GM21529 (cell line): ENCODE results near the gene UHMK1.
"Not testable (repeated sequence)": the region's sequence is repeated elsewhere in the genome, so short reads cannot be mapped to it uniquely, and the experiment has no call there.

Experiments used
- ATAC-seq: cut with Tn5 transposase; IDR thresholded peaks from one replicate; pipeline ENCODE4 v1.9.1; 2021; ENCODE audit not compliant: unreplicated experiment

Gene UHMK1, protein sequence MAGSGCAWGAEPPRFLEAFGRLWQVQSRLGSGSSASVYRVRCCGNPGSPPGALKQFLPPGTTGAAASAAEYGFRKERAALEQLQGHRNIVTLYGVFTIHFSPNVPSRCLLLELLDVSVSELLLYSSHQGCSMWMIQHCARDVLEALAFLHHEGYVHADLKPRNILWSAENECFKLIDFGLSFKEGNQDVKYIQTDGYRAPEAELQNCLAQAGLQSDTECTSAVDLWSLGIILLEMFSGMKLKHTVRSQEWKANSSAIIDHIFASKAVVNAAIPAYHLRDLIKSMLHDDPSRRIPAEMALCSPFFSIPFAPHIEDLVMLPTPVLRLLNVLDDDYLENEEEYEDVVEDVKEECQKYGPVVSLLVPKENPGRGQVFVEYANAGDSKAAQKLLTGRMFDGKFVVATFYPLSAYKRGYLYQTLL

DNA sequence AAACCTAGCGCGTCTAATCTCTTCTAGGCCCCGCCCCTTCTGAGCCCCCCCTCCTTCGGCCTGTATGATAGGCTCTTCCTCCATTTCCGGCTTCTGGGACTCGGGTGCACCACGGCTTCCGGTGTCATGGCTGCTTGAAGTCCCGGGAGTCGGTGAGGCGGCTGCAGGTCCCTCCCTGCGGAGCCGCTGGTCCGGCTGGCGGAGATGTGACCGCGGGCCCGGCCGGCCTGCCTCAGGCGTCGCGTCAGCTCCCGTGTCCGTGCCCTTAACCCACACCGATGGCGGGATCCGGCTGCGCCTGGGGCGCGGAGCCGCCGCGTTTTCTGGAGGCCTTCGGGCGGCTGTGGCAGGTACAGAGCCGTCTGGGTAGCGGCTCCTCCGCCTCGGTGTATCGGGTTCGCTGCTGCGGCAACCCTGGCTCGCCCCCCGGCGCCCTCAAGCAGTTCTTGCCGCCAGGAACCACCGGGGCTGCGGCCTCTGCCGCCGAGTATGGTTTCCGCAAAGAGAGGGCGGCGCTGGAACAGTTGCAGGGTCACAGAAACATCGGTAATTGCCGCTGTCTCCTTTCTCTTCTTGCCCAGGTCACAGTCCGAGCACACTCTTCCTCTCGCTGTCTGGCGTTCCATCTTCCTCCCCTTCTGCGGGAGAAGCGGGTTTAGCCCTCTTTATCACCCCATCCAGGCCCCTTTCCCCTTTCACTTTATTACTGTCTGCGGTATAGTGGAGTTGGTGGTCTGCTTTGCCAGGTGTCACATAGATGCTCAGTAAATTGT is at the start of gene UHMK1:
Gene UHMK1 (plus strand): TSS at position 96 of the 773 bp plus-strand sequence. CDS start 183 bp downstream, at position 279.
- peak; percentile 98 for ATAC-seq

DNA sequence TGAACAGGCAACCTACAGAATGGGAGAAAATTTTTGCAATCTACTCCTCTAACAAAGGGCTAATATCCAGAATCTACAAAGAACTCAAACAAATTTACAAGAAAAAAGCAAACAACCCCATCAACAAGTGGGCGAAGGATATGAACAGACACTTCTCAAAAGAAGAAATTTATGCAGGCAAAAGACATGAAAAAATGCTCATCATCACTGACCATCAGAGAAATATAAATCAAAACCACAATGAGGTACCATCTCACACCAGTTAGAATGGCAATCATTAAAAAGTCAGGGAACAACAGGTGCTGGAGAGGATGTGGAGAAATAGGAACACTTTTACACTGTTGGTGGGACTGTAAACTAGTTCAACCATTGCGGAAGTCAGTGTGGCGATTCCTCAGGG is 43.3 kb upstream of the UHMK1 start:
- ATAC-seq: not testable (repeated sequence)

DNA sequence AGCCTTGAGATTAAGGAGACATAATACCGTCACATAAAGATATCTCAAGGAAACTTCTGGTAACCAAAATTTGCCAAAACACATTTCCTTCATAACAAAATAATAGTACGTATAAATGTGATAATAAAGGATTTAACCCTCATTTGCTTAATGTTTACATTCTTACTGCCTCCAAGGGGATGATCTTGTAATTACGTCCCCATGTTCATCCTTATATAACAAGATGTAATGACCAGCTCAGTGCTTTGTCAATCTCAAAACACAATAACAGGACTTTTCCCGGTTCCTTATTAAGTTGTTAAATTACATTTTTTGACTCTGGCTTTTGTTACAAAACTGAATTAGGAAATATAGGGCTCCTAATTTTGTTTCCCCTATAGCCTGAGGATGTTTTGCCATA is 41.3 kb upstream of the UHMK1 start:
- no peak for ATAC-seq

DNA sequence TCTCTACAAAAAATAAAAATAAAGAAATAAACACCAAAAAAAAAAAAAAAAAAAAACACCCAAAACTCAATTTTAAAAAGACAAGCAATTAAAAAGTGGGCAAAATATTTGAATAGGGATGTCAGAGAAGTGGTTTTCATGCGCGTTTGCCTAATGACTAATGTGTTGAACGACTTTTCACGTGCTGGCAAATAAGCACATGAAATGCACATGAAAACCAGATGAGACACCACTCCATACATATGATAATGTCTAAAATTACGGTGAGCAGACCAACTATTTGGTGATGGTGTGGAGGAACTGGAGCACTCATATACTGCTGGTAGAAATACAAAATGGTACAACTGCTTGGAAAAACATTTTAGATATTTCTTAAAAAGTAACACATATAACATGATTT is 39.4 kb upstream of the UHMK1 start:
- ATAC-seq: no peak

DNA sequence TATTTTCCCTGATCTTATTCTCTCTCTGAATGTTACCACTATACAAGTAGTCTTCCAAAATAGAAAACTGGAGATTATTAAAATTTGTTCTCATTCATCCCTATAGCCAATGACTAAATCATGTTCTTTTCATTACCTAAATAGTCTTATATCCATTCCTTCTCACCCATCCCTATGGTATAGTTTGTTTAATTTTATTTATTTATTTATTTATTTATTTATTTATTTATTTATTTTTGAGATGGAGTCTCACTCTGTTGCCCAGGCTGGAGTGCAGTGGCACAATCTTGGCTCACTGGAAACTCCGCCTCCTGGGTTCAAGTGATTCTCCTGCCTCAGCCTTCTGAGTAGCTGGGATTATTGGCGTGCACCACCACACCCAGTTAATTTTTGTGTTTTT is 35.2 kb upstream of the UHMK1 start:
- not testable (repeated sequence) for ATAC-seq

DNA sequence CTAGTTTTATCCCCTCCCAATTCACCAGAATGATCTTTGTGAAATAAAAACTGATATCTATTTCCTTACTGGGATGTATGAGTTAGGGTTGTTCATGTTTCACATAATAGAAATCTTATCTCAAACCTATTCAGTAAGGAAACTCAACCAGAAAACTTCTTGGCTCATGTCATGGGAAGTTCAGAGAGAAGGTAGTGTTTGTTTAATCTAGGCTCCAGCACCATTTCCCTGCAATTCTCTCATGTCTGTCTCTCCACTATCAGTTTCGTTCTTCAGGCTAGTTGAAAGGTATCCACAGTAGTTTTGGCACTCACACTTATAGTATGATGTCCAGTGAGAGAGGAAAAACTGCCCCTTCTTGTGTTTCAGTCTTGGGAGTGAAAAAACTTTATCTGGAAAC is 34.6 kb upstream of the UHMK1 start:
- ATAC-seq: no peak

DNA sequence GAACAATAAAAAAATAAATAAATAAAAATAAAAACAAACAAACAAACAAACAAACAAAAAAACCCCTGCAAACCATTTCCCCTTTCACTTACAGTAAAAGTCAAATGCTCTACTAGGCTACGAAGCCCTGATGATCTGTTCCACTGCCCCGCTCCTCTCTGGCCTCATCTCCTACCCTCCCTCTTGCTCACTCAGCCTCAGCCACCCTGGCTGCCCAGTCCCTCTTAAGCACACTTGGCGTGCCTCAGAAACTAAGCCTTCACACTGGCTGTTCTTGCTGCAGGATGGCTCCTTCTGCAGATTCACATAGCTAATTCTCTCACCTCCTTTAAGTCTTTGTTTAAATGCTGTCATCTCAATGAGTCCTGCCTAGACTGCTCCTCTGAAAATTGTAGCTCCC is 30.8 kb upstream of the UHMK1 start:
- no peak for ATAC-seq

DNA sequence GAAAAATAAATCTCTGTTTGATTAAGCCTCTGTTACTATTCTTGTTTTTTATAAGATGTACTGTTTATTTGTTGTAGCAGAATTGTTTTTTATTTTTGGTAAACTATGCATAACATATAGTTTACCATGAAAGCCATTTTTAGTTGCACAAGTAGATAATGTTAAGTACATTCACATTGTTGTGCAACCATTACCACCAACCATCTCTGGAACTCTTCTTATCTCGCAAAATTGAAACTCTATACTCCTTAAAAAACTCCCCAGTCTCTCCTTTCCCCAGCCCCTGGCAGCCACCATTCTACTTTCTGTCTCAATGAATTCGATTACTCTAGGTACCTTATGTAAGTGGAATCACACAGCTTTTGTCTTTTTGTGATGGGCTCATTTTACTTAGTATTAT is 27.4 kb upstream of the UHMK1 start:
- ATAC-seq: no peak

DNA sequence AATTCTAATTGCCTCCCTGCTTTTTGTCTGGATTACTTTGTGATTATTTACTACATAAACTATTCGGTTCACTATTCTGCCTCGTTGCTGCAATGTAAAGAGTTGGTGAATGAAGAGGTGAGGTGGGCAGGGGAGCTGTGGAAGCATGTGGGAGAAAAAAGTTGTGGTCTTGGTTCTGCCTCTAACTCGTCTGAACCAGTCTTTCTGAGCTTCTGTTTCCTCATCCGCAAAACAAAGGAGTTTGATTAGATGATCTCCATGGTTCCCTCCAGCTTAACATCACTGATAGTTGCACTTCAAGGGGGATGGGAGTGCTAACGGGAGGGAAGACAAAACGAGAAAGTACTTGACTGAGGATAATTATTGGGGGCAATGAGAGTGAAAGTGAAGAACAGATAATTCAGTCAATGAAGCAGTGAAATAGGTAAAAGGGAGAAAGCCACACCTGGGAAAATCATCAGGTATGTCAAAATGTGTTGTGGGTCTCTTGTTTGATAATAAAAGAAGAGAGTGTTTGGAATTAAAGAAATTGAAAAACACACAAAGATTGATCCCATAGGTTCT is 26.2 kb upstream of the UHMK1 start:
- ATAC-seq: no peak

DNA sequence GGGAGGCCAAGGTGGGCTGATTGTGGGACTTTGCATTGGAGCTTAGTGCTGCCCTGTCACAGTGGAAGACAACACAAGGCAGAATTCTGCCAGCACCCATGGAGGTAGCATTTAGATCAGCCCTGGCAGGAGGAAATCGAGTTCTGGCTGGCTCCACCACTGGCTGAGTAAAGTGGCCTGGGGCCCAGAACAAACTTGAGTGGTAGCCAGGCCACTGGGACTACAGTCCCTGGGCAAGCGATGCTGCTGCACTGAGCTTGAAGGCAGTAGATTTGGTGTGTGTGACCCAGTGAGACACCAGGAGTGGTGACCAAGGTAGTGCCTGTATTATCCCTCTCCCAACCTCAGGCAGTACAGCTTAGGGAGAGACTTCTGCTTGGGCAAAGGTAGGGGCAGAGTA is 22.5 kb upstream of the UHMK1 start:
- ATAC-seq: no peak

DNA sequence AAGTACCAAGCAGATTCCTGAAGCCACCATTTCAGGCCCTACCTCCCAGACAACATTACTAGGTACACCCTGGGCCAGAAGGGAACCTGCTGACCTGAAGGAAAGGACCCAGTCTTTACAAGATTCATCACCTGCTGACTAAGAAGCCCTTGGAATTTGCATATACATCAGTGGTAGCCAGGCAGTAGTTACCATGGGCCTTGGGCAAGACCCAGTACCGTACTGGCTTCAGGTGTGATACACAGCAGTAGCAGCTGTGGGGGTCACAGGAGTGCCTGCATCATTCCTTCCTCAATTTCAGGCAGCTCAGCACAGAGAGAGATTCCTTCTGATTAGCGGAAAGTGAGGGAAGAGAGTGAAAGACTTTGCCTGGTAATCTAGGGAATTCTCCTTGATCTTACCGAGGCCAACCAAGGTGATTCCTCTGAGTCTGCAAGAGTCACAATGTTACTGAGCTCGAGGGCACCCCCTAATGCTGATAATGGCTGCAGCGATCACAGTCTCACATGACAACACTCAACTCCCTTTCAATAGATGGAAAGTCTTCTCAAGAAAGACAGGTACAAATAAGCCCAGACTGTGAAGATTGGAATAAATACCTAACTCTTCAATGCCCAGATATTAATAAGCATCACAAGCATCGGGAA is 22.0 kb upstream of the UHMK1 start:
- ATAC-seq: no peak

DNA sequence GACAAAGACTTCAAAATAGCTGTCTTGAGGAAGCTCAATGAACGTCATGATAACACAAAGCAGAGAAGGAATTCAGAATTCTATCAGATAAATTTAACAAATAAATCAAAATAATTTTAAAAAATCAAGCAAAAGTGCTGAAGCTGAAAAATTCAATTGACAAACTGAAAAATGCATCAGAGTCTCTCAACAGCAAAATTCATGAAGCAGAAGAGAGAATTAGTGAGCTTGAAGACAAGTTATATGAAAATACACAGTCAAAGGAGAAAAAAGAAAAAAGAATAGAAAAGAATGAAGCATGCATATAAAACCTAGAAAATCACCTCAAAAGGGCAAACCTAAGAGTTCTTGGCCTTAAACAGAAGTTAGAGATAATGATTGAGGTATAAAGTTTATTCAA is 21.0 kb upstream of the UHMK1 start:
- ATAC-seq: no peak

DNA sequence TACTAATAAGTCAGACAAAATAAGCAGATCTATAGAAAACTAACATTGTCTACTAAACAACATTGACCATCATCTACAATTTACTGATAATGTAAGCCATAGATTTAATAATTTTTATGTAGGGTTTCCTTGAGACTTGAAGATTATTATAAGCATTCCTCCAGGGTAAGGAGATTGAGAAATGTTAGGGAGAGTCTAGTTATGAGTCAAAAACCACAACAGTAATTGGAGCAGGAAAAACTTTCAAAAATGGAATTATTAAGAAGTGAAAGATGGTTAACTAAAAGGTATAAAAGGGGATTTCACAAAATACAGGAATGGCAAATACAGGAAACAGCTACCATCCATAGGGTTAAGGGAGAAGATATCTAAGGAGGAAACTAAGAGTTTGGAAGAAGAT is 12.4 kb upstream of the UHMK1 start:
- no peak for ATAC-seq

DNA sequence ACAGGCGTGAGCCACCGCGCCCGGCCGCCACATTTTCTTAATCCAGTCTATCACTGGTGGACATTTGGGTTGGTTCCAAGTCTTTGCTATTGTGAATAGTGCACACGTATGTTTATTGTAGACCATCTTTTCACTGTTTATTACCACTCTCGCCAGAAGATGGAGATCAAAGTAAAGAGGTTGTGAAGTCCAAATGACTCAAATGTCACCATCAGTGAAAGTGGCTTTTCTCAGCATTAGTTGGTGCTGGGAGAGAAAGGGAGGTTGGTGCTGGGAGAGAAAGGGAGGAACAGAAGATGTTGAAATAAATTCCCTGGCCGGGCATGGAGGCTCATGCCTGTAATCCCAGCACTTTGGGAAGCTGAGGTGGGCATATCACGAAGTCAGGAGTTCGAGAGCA is 10.4 kb upstream of the UHMK1 start:
- no peak for ATAC-seq

DNA sequence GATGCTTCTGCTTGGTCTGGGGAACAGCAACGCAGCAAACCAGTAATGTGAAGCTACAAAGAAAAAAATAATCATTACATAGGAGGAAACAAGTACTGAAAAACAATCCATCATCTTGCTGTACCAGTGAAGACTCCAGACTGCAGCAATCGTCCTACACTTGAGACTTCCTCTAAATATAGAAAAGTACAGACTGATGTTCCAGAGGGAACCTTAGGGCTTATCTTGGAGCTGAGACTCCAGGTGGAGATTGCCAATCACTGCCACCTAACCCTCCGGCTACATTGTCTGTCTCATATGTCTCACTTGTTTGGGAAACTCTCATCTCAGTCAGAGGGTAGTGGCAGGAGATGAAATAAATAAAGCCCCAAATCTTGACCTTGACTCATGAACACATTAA is 9.4 kb upstream of the UHMK1 start:
- no peak for ATAC-seq

DNA sequence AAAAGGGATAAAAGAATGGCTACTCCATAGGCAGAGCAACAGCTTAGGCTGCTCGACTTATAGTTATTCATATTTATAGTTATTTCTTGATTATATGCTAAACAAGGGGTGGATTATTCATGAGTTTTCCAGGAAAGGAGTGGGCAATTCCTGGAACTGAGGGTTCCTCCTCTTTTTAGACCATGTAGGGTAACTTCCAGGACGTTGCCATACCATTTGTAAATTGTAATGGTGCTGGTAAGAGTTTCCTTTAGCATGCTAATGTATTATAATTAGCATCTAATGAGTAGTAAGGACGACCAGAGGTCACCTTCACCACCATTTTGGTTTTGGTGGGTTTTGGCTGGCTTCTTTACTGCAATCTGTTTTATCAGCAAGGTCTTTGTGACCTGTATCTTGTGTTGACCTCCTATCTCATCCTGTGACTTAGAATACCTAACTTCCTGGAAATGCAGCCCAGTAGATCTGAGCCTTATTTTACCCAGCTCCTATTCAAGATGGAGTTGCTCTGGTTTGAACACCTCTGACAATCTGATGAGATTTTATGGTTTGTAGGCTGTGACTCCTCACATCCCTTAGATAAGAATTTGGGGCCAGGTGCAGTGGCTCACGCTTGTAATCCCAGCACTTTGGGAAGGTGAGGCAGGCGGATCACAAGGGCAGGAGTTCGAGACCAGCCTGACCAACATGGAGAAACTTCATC is 1.9 kb upstream of the UHMK1 start:
- not testable (repeated sequence) for ATAC-seq

DNA sequence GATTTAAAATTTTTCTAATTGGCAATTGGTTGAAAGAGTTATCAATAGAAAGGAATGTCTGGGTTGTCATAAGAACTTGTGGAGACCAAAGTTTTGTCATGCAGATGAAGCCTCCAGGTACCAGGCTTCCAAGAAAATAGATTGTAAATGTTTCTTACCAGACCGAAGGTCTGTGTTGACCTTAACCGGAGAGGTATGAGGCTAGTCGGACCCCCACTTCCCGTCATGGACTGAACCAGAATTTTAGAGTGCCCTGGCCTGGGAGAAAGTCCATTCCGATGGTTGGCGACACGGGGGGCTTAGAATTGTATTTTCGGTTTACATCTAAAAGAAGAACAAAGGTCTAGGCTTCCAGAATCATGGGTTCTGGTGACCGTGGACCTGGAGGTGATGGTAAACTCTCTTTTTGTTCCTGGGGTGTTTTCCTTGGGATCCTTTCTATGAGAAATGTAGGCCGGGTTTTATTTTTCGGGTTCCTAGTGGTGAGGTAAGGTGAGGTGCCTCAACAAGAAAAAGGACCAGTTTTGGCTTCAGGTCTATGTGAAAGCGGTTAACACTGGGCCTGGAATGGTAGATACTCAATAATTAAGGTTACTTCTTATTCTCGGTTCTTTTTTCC is 405 bp upstream of the UHMK1 start:
- ATAC-seq: no peak

DNA sequence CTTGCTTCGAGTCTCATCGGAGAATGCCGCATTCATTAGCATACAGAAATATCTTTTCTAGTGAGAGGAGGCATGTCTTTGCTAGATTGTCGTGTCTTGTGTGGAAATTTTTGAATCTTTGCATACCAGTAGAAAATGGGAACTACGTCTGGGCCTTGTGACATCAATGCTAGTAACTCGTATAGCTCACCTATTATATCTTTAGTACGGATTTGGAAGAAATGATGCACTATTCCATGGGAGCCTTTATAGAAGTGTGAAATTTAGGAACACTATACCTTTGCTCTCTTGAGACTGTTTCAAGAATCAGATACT is 835 bp downstream of the UHMK1 start:
- peak; percentile 20 for ATAC-seq

DNA sequence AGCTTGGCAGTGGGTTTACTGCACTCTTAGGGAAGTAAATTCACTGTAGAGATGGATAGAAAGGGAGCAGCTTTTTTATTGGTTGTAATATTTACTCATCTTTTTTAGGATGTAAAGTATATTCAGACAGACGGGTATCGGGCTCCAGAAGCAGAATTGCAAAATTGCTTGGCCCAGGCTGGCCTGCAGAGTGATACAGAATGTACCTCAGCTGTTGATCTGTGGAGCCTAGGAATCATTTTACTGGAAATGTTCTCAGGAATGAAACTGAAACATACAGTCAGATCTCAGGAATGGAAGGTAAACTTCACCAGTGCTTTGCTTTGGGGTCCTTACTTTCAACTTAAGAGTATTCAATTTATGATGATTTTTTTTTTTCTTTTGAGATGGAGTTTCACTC is 3.2 kb downstream of the UHMK1 start:
- no peak for ATAC-seq

DNA sequence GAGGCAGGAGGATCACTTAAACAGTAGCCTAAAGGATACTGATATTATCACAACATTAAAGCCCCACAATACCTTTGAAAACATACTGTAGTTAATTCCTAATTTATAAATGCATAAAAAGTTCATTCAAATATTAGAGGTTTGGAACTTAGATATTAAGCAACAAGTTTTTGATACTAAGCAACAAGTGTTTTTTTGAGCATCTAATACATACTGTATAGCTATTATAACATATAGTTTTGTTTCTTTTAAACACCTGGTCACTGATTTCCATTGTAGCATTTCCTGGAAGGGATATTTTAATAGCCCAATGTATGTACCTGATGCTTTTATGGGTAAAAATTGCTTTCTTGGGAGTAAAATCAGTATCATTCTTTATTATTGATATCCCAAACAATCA is 4.5 kb downstream of the UHMK1 start:
- no peak for ATAC-seq

DNA sequence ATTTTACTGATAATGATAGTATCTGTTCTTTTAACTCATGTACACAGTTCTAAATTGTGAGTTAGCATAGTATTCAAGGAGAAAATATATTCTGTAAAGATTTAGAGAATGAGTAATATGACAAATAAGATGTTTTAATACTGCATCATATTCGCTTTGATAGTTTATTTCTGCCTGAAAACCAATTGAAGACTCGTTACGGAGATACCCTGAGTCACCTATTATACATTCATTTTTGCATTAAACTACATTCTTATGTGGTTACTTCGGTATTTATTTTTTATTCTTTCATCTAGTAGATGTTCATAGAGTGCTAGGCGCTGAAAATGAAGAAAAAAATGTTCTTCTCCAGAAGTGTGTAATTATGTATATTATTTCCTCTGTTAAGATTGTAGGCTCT is 5.3 kb downstream of the UHMK1 start:
- no peak for ATAC-seq
